ENCODE data around the gene DOCK4.

DNA sequence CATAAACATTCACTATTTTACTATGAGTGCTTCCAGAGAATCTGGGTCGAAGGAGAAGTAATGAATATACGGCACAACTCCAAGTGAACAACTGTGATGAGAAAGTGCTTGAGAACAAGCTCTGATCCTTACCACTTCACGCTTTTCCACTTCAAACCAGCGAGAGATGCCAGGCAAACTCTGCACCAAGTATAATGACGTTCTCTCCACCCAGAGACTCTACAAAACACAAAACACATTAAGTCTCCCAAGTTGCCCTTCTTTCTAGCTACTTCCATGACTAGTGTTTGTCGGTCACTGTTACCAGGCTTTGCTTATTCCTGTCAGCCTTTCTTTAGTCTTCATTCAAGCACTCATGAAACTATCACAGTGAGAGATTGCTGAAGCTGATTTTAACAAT, 450.8 kb downstream of the DOCK4 start:
- TF ChIP-seq, protein P1, sequence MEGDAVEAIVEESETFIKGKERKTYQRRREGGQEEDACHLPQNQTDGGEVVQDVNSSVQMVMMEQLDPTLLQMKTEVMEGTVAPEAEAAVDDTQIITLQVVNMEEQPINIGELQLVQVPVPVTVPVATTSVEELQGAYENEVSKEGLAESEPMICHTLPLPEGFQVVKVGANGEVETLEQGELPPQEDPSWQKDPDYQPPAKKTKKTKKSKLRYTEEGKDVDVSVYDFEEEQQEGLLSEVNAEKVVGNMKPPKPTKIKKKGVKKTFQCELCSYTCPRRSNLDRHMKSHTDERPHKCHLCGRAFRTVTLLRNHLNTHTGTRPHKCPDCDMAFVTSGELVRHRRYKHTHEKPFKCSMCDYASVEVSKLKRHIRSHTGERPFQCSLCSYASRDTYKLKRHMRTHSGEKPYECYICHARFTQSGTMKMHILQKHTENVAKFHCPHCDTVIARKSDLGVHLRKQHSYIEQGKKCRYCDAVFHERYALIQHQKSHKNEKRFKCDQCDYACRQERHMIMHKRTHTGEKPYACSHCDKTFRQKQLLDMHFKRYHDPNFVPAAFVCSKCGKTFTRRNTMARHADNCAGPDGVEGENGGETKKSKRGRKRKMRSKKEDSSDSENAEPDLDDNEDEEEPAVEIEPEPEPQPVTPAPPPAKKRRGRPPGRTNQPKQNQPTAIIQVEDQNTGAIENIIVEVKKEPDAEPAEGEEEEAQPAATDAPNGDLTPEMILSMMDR (optimal IDR thresholded peaks at IDR 0.05 in 1 of 3, IDR thresholded peaks at IDR 0.05 in 1 of 3, conservative IDR thresholded peaks at IDR 0.05 in 1 of 3; ENCODE audit: extremely low read depth in 1 of 3, insufficient read depth in 2 of 3, low read length in 3 of 3) = no peak
- TF ChIP-seq EZH2 (IDR thresholded peaks at IDR 0.05; ENCODE audit: low read length) = no peak
